ENCODE measurements around the gene HIVEP3.

The HIVEP3 gene

DNA sequence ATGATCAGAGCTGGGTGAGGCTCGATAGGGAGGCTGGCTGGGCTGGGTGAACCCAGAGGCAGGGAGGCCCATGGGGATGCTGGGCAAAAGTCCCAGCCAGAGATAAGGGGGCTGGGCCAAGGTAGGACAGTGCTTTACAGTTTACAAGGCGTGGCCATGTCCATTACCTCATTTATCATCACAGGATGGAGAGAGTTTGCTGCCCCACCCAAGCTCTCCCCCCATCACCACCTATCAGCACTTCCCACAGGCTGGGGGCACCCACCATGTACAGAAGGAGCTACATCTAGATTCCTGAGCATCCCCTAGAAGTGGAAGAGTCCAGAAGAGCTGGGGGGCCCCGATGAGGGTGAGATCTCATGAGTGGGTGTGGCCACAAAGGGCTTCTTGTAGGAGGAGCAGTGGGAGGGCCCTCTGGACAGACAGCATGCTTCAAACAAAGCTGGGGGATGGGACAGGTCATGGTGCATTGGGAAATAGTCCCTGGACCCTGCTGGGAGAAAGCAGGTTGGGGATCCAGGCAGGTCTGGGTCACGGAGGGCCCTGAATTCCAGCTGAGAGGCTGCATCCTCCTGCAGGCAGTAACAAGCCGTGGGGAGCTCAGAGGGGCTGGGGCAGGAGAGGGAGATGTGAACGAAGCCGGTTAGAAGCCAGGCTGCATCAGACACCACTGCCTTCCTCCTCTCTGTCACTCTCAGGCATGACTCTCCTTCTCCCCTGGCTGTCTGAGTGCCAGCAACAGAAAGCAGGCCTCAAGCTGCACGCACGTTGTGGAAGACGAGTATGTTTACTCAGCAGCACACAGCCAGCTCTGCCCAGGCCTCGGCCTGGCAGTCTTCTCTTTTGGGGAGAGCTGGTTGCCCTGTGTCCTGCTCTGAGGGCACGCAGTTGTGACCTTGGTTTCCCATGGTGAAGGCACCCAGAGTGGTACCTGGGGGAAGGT is 202.3 kb downstream of the HIVEP3 start:
- no peak for TF ChIP-seq CTCF (IDR thresholded peaks at IDR 0.05)
- Histone ChIP-seq H3K4me1 (no peaks in the 10 kb centered on the region), H3K79me2 (no peaks in the 10 kb centered on the region), H3K27ac (no peak overlapping the region), H2AFZ (no peak overlapping the region), H3K9me3 (ENCODE audit: control insufficient read depth, low read length) (no peaks in the 10 kb centered on the region), H3K9ac (no peak overlapping the region), H3K27me3 (ENCODE audit: control insufficient read depth, insufficient read depth, low read length) (no peaks in the 10 kb centered on the region), H3K4me2 (ENCODE audit: low read length) (no peak overlapping the region), H3K36me3 (ENCODE audit: control insufficient read depth, insufficient read depth, low read length) (no peaks in the 10 kb centered on the region), H3K4me3 (ENCODE audit: low read depth, low read length) (no peak overlapping the region)

- H3K27ac ChIP-seq: no peak overlapping the region
- no peak overlapping the region for H3K4me3 ChIP-seq (ENCODE audit: low read depth, low read length)
- H3K4me2 ChIP-seq (ENCODE audit: low read length): no peak overlapping the region
- H3K9me3 ChIP-seq (ENCODE audit: control insufficient read depth, low read length): no peaks in the 10 kb centered on the region
- no peaks in the 10 kb centered on the region for H3K4me1 ChIP-seq
- H3K79me2 ChIP-seq: no peaks in the 10 kb centered on the region
- no peaks in the 10 kb centered on the region for H3K27me3 ChIP-seq (ENCODE audit: control insufficient read depth, insufficient read depth, low read length)
- no peak for TF ChIP-seq CTCF (IDR thresholded peaks at IDR 0.05)
- H2AFZ ChIP-seq: no peak overlapping the region
- H3K9ac ChIP-seq: no peak overlapping the region
- no peaks in the 10 kb centered on the region for H3K36me3 ChIP-seq (ENCODE audit: control insufficient read depth, insufficient read depth, low read length)
Measured at GRCh38 chr1:41715441-41716095, 203.2 kb downstream of the HIVEP3 start.

DNA sequence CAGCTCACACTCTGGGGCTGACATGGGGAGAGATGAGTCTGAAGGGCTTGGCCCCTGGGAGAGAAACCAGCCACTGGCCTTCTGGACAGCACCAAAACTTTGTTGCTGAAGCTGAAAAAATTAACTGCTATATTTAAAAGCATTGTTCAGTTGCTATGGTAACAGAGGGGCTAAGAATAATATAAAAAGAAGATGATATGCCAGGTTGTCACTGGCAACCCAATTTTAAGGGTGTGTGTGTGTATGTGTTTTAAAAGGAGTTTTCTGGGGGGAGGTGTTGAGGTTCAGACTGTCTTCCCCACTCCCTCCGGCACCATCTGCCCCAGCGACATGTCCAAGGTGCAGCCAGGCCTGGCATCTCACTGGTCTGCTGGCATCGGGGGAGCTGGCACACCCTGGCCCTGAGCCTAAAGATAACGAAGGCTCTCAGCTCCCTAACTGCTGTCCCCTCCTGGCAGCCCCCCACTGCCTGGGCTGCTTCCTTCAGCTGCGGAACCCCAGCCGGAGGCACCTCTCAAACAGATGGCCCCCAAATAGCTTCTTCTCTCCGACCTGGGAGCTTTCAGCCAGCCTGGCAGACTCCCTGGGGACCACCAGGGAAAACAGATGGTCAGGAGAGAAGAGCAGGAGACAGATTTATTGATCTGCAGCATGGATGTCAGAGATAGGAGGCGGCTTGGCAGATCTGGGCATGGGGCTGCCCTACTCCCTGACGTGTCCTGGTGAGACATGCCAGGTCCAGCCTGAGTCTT is 203.9 kb downstream of the HIVEP3 start:
- no peak overlapping the region for H3K27ac ChIP-seq
- TF ChIP-seq CTCF (IDR thresholded peaks at IDR 0.05): no peak
- no peak overlapping the region for H3K4me3 ChIP-seq (ENCODE audit: low read depth, low read length)

DNA sequence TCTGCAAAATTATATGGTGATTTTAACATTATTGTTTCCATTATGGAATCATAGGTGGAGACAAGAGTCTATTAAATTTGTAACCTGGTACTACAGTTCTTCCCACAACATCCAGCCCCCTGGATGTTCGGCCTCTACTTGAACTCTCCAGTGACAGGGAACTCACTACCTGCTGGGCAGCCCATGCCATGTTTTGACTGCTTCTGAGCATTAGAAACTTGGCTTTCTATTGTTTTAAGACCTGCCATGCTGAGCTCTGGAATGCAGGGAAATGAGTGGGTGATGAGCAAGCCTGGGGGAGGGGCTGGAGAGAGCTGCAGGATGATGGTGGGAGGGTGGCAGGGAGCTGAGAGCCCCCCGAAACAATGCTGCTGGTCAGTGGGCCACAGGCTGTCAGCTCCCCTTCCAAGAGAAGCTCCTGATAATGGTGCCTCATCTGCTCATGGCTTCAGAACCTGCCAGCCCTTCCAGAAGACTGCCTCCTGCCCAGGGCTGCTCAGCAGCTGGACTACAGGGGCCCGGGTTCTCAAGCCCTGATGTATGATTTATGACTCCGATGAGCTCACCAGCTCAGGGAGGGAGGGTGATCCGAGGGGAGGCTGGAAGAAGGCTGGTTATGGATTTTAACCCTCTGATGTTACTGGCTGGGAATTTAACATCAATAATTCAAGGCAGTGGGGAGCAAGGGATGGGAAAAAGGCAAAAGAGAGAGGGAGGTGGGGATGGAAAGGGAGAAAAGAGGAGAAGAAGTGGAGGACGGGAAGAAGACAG is 205.0 kb downstream of the HIVEP3 start:
- H3K9me3 ChIP-seq (ENCODE audit: control insufficient read depth, low read length): no peaks in the 10 kb centered on the region
- H3K9ac ChIP-seq: no peak overlapping the region
- no peaks in the 10 kb centered on the region for H3K4me1 ChIP-seq
- no peaks in the 10 kb centered on the region for H3K79me2 ChIP-seq
- H3K36me3 ChIP-seq (ENCODE audit: control insufficient read depth, insufficient read depth, low read length): no peaks in the 10 kb centered on the region
- TF ChIP-seq CTCF (IDR thresholded peaks at IDR 0.05): no peak
- H3K4me2 ChIP-seq (ENCODE audit: low read length): no peak overlapping the region
- no peak overlapping the region for H3K27ac ChIP-seq
- H3K27me3 ChIP-seq (ENCODE audit: control insufficient read depth, insufficient read depth, low read length): no peaks in the 10 kb centered on the region
- no peak overlapping the region for H3K4me3 ChIP-seq (ENCODE audit: low read depth, low read length)
- H2AFZ ChIP-seq: no peak overlapping the region

More for the DNA sequence above, 203.9 kb downstream of the HIVEP3 start:
- H3K36me3 ChIP-seq (ENCODE audit: control insufficient read depth, insufficient read depth, low read length): no peaks in the 10 kb centered on the region
- H3K4me2 ChIP-seq (ENCODE audit: low read length): no peak overlapping the region
- H3K9ac ChIP-seq: no peak overlapping the region
- H3K79me2 ChIP-seq: no peaks in the 10 kb centered on the region
- H3K9me3 ChIP-seq (ENCODE audit: control insufficient read depth, low read length): no peaks in the 10 kb centered on the region
- no peaks in the 10 kb centered on the region for H3K27me3 ChIP-seq (ENCODE audit: control insufficient read depth, insufficient read depth, low read length)
- H2AFZ ChIP-seq: no peak overlapping the region
- no peaks in the 10 kb centered on the region for H3K4me1 ChIP-seq

All from parathyroid adenoma (tissue), 2 donors.